GM12891 (cell line): ENCODE measurements around the gene LMO7.
A peak's percentile ranks its signal among the peaks of the same experiment; 100 is the strongest.

Experiments used
- DNase-seq: peaks from one replicate; pipeline ENCODE4 v3.0.0; 2011; ENCODE audit warnings: low spot score; ENCODE audit not compliant: insufficient read length
- FAIRE-seq: peaks from 2 replicates; lab custom pipeline; 2011; peaks lifted over from hg19 to GRCh38; lab: Jason Lieb, UNC
- PAX5 ChIP-seq: IDR thresholded peaks from 2 replicates; pipeline ENCODE4 v1.6.1; 2011; ENCODE audit warnings: low read length, moderate library complexity, mild to moderate bottlenecking; ENCODE audit not compliant: insufficient read depth, severe bottlenecking
- POLR2A ChIP-seq: IDR thresholded peaks from 2 replicates; pipeline ENCODE4 v1.6.1; 2011; ENCODE audit warnings: low read depth, low read length, control low read depth
- POLR2AphosphoS5 ChIP-seq: IDR thresholded peaks from 2 replicates; pipeline ENCODE4 v1.6.1; 2011; ENCODE audit warnings: low read depth, low read length, control low read depth
- POU2F2 ChIP-seq: IDR thresholded peaks from 2 replicates; pipeline ENCODE4 v1.6.1; 2011; ENCODE audit warnings: low read depth, mild to moderate bottlenecking, control low read depth, low read length, moderate library complexity
- SPI1 ChIP-seq: IDR thresholded peaks from 2 replicates; pipeline ENCODE4 v1.6.1; 2011; ENCODE audit warnings: low read depth, low read length, control low read depth
- TAF1 ChIP-seq: IDR thresholded peaks from 2 replicates; pipeline ENCODE4 v1.6.1; 2011; ENCODE audit warnings: low read depth, low read length, control low read depth

LMO7 gene

GRCh38 chr13:75704194-75704926 lies 68.2 kb downstream of the LMO7 start:
- DNase-seq (no peak), FAIRE-seq (no peak)
- TF ChIP-seq POU2F2 (no peak), PAX5 (no peak), POLR2AphosphoS5 (no peak), TAF1 (no peak), SPI1 (no peak), POLR2A (no peak)

- FAIRE-seq (no peak), DNase-seq (no peak)
- no peak for TF ChIP-seq POLR2AphosphoS5
- TF ChIP-seq POU2F2, result no peak
- TF ChIP-seq POLR2A, result no peak
- no peak for TF ChIP-seq TAF1
- no peak for TF ChIP-seq PAX5
- TF ChIP-seq SPI1, result no peak
Observed at GRCh38 chr13:75704927-75705288, 68.8 kb downstream of the LMO7 start.

GRCh38 chr13:75705395-75705794 lies 69.3 kb downstream of the LMO7 start:
- TF ChIP-seq TAF1 (no peak), SPI1 (no peak), POLR2A (no peak), POLR2AphosphoS5 (no peak), PAX5 (no peak), POU2F2 (no peak)
- DNase-seq, result no peak
- no peak for FAIRE-seq

- no peak for DNase-seq
- TF ChIP-seq PAX5, result no peak
- TF ChIP-seq POU2F2, result no peak
- no peak for TF ChIP-seq SPI1
- TF ChIP-seq TAF1, result no peak
- TF ChIP-seq POLR2AphosphoS5, result no peak
- FAIRE-seq, result peak; percentile 33
Observed at GRCh38 chr13:75705908-75706307, 69.8 kb downstream of the LMO7 start.

- FAIRE-seq (no peak), DNase-seq (no peak)
- TF ChIP-seq PAX5 (no peak), SPI1 (no peak), POU2F2 (no peak), POLR2A (no peak), TAF1 (no peak), POLR2AphosphoS5 (no peak)
Observed at GRCh38 chr13:75713852-75714251, 77.7 kb downstream of the LMO7 start.

GRCh38 chr13:75715601-75716523 lies 79.7 kb downstream of the LMO7 start:
- DNase-seq (no peak), FAIRE-seq (peak; percentile 66)
- TF ChIP-seq SPI1 (no peak), TAF1 (no peak), POU2F2 (no peak), POLR2AphosphoS5 (no peak), PAX5 (no peak), POLR2A (no peak)

DNA sequence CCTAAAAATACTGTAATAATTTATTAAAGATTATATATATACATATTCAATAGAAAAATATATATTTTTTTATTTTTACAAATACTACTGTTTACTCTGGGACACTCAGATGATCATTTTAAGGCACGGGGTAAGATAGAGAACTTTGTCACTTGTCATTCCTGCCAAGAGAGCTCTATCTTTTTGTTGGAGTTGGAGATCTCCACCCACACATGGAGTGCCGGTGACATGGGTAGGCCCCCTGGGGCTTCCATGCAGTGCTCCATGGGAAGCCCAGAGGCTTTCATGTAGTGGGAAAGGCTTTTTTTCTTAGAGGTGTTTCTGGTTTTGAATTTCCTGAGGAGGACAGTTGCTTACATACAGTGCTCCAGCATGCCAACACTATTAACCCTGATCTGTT lies 81.4 kb downstream of the LMO7 start:
- no peak for TF ChIP-seq POU2F2
- TF ChIP-seq POLR2A, result no peak
- TF ChIP-seq SPI1, result no peak
- no peak for TF ChIP-seq TAF1
- no peak for TF ChIP-seq PAX5
- TF ChIP-seq POLR2AphosphoS5, result no peak
- DNase-seq (no peak), FAIRE-seq (no peak)

DNA sequence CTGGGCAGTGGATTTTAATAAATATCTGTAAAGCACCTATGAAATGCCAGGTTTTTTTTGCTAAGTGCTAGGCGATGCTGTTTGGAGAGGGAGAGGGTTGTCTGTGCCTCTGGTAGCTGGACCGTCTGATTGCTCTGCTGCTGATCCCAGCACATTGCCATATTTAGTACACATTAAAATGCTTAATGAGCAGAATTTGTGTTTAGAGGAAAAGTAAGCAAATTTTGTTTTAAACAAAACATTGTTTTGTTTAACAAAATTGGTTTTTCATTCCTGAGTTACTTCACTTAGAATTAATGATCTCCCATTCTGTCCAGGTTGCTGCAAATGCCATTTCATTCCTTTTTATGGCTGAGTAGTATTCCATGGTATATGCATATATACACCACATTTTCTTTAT lies 85.2 kb downstream of the LMO7 start:
- FAIRE-seq (no peak), DNase-seq (no peak)
- TF ChIP-seq TAF1 (no peak), POLR2AphosphoS5 (no peak), SPI1 (no peak), PAX5 (no peak), POU2F2 (no peak), POLR2A (no peak)

DNA sequence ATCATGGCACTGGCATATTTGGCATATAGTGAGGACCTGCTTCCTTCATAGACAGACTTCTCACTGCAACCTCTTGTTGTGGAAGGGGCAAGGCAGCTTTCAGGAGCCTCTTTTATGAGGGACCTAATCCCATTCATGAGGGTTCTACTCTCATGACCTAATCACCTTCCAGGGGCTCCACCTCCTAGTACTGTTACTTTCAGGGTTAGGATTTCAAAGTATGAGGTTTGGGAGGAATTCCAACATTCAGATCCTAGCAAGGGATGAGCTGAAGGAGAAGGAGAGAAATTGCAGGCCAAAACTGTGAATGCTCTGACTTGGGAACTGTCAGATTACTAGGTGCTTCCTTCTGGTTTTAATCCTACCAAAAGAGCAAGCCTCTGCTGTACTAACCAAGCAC lies 87.8 kb downstream of the LMO7 start:
- no peak for FAIRE-seq
- TF ChIP-seq SPI1, result no peak
- no peak for DNase-seq
